Activated T-helper 17 cell treated with anti-CD3 and anti-CD28 coated beads, Interleukin-2, amount 50 U/mL, for 72 hours (primary cell): Measurements from ENCODE around the gene UQCC5. TPM values are rescaled to one million over a fixed set of nuclear protein-coding genes. Genes with fewer than 3 reads are reported as not detected.

Experiments used
- ATAC-seq: fragments of 150-1000 bp; cut with Tn5 transposase; replicated peaks from 2 replicates; pipeline ENCODE4 v1.10.0; 2021; ENCODE audit warnings: mild to moderate bottlenecking, moderate library complexity
- H3K27ac Mint-ChIP-seq: one replicate; pipeline ENCODE4 v1.8.0; 2022; ENCODE audit warnings: mixed read lengths
- H3K27me3 Mint-ChIP-seq: one replicate; pipeline ENCODE4 v1.8.0; 2022; ENCODE audit warnings: mixed read lengths
- H3K36me3 Mint-ChIP-seq: one replicate; pipeline ENCODE4 v1.8.0; 2022; ENCODE audit warnings: low read depth, mild to moderate bottlenecking, mixed read lengths
- H3K4me1 Mint-ChIP-seq: one replicate; pipeline ENCODE4 v1.8.0; 2022; ENCODE audit warnings: mixed read lengths
- H3K4me3 Mint-ChIP-seq: one replicate; pipeline ENCODE4 v1.8.0; 2022; ENCODE audit warnings: mild to moderate bottlenecking, mixed read lengths
- H3K9me3 Mint-ChIP-seq: one replicate; pipeline ENCODE4 v1.8.0; 2022; ENCODE audit warnings: mixed read lengths
- total RNA-seq, 2 donors: library from RNA; stranded (reverse); gene quantifications; one replicate each; pipeline ENCODE4 v1.2.3, GENCODE V29; 2022

Gene UQCC5
- total RNA-seq, 2 donors from 2014 or later = 7.9 to 12.0 TPM

DNA sequence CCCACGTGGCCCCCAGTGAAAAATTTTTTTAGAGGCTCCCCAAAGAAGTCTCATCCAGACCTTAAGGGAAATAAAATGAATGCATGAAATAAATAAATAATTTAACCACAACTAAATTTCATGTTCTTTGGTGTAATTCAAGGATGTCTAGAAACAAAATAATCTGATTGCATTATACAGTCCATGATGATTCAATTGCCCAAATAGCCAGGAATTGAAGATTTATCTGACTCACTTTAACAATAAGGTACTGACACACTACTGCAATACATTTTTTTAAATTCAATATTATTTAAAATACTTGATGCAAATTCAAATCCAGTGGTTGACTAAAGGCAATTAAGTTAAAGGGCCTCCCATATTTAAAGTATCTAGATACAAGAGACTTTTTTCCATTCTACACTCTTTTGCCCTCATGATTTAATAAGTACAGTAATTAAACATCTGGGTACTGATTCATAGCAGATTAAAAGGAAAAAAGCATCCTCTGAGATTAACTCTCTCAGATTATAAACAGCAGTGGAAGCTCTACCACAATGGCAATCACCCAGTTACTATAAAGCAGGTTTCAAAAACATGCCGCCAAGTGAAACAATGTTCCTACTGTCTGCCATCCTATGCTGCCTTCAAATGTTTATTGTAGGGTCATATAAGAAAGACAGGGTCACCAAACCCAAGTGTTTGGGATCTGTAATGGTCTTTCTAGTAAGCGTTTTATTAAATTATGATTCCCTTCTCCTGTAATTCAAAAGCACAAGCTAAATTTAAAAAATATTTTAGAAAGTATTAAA is 9.9 kb downstream of the UQCC5 start:
- Mint-ChIP-seq H3K4me3 (no peak overlapping the region), H3K9me3 (no peaks in the 10 kb centered on the region), H3K4me1 (no peaks in the 10 kb centered on the region), H3K36me3 (peaks cover 87% of the 10 kb centered on the region), H3K27ac (no peak overlapping the region), H3K27me3 (no peaks in the 10 kb centered on the region)
- ATAC-seq = no peak

DNA sequence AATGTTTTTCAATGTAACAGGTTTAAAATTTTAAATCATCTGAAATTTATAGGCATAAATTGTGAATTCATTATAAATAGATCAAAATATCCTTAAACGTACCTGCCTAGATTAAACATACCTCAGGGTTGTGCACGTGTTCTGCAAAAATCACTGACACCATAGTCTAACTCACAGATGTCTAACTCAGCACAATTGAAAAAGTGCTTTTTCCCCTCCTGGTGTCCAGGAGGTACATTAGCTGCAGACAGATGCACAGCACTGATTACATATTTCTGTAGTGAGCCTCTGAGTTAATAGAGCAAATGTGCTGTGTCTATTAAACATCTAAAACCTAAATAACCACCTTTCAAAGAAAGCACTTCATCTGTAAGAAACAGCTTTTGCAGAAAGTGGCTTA is 10.7 kb downstream of the UQCC5 start:
- ATAC-seq = no peak
- H3K4me3 Mint-ChIP-seq = no peak overlapping the region
- no peak overlapping the region for H3K27ac Mint-ChIP-seq
- peaks cover 87% of the 10 kb centered on the region for H3K36me3 Mint-ChIP-seq
- no peaks in the 10 kb centered on the region for H3K4me1 Mint-ChIP-seq
- no peaks in the 10 kb centered on the region for H3K27me3 Mint-ChIP-seq
- no peaks in the 10 kb centered on the region for H3K9me3 Mint-ChIP-seq

- Mint-ChIP-seq H3K27me3 (no peaks in the 10 kb centered on the region), H3K9me3 (no peaks in the 10 kb centered on the region), H3K4me1 (no peaks in the 10 kb centered on the region), H3K36me3 (peaks cover 99% of the 10 kb centered on the region), H3K27ac (no peak overlapping the region), H3K4me3 (no peak overlapping the region)
- ATAC-seq = no peak
Measured at GRCh38 chr3:52551118-52551517, 14.7 kb downstream of the UQCC5 start.

- ATAC-seq = no peak
- Mint-ChIP-seq H3K27me3 (no peaks in the 10 kb centered on the region), H3K4me3 (no peak overlapping the region), H3K4me1 (no peaks in the 10 kb centered on the region), H3K9me3 (no peaks in the 10 kb centered on the region), H3K36me3 (peaks cover 97% of the 10 kb centered on the region), H3K27ac (no peak overlapping the region)
Measured at GRCh38 chr3:52552089-52552488, 15.7 kb downstream of the UQCC5 start.

GRCh38 chr3:52554026-52554755 is 17.8 kb downstream of the UQCC5 start:
- Mint-ChIP-seq H3K36me3 (peaks cover 97% of the 10 kb centered on the region), H3K27me3 (no peaks in the 10 kb centered on the region), H3K4me1 (no peaks in the 10 kb centered on the region), H3K4me3 (no peak overlapping the region), H3K27ac (no peak overlapping the region), H3K9me3 (no peaks in the 10 kb centered on the region)
- no peak for ATAC-seq

GRCh38 chr3:52555056-52555455 is 18.7 kb downstream of the UQCC5 start:
- H3K36me3 Mint-ChIP-seq = peaks cover 97% of the 10 kb centered on the region

DNA sequence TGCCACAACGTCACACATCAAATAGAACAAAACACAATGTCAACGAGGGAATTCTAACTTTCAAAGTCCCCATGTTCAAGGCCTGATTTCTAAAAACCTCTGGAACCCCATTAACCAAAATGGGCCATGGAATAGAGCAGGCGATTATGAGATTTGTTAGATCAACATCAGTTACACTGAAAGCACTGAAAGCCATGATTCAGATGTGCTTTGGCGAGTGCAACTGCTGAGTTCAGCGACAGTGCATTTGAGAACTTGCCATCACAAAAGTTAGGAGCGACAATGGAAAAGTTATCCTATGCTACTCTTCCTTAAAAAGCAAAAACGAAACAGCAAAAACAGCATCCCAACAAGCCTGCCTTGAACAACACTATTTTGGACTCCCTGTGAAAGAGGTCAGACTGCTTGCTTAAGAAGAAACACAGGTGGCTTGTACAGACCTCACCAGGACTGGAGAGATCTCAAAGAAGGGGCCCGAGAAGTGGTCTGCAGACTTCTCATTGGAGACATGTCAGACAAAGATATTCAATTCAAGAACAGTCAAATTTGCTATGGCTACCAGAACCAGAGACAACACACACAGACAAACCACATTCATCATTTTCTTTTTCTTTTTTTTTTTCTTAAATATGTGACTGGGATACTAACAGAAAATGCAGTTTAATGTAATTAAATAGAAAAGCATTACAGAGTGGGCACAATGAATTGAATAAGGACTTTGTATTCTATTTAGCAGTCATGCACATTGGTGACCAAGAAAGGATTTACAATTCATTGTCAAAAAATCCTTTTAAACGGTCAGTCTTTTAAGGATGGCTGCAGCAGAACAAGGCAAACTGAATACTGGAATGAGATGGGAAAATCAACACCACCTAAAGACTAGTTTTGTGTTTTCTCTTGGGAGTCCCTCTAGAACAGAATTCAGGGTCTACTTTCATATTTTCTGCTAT is 20.9 kb downstream of the UQCC5 start:
- no peaks in the 10 kb centered on the region for H3K4me1 Mint-ChIP-seq
- H3K36me3 Mint-ChIP-seq = peaks cover 97% of the 10 kb centered on the region
- H3K27ac Mint-ChIP-seq = no peak overlapping the region
- no peak overlapping the region for H3K4me3 Mint-ChIP-seq
- ATAC-seq = no peak
- no peaks in the 10 kb centered on the region for H3K9me3 Mint-ChIP-seq
- H3K27me3 Mint-ChIP-seq = no peaks in the 10 kb centered on the region

More at GRCh38 chr3:52555056-52555455, 18.7 kb downstream of the UQCC5 start:
- Mint-ChIP-seq H3K27me3 (no peaks in the 10 kb centered on the region), H3K4me1 (no peaks in the 10 kb centered on the region), H3K27ac (no peak overlapping the region), H3K9me3 (no peaks in the 10 kb centered on the region), H3K4me3 (no peak overlapping the region)
- ATAC-seq = no peak

GRCh38 chr3:52558436-52558835 is 22.0 kb downstream of the UQCC5 start:
- Mint-ChIP-seq H3K4me3 (no peak overlapping the region), H3K4me1 (no peaks in the 10 kb centered on the region), H3K9me3 (no peaks in the 10 kb centered on the region), H3K27ac (no peak overlapping the region), H3K27me3 (no peaks in the 10 kb centered on the region), H3K36me3 (peaks cover 97% of the 10 kb centered on the region)
- ATAC-seq = no peak

GRCh38 chr3:52561028-52561747 is 24.8 kb downstream of the UQCC5 start:
- H3K36me3 Mint-ChIP-seq = peaks cover 97% of the 10 kb centered on the region

DNA sequence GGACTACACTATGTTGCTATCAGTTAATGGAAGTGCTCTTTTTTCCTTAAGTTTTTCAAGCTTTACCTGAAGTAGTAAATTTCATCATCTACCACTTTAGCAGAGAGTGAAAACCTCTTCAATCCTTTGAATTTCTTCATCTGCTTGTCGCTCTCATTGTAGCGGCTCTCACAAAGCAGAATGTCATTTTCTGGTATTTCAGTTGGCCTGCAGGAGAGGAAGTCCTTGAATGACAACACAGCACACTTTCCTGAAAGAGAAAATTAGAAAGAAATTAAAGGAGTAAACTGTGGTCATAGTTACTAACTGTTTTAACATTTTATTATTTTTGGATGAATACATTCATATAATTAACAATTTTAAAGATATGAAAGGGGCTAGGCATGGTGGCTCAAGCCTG is 27.6 kb downstream of the UQCC5 start:
- ATAC-seq = no peak
- Mint-ChIP-seq H3K4me1 (no peaks in the 10 kb centered on the region), H3K27me3 (no peaks in the 10 kb centered on the region), H3K27ac (no peak overlapping the region), H3K9me3 (no peaks in the 10 kb centered on the region), H3K36me3 (peaks cover 96% of the 10 kb centered on the region), H3K4me3 (no peak overlapping the region)

More at GRCh38 chr3:52561028-52561747, 24.8 kb downstream of the UQCC5 start:
- no peak for ATAC-seq
- Mint-ChIP-seq H3K9me3 (no peaks in the 10 kb centered on the region), H3K27me3 (no peaks in the 10 kb centered on the region), H3K4me1 (no peaks in the 10 kb centered on the region), H3K27ac (no peak overlapping the region), H3K4me3 (no peak overlapping the region)

DNA sequence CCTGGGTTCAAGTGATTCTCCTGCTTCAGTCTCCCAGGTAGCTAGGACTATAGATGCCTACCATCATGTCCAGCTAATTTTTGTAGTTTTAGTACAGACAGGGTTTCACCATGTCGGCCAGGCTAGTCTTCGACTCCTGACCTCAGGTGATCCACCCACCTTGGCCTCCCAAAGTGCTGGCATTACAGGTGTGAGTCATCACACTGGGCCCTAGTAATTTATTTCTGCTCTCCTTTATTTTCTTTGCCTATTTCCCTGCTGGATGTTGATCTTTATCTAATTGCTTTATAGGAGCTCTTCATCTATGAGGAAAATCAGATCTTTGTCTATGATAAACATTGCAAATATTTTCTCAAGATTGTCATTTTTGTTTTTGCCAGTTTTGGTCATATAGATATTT is 31.7 kb downstream of the UQCC5 start:
- no peak overlapping the region for H3K27ac Mint-ChIP-seq
- no peak for ATAC-seq
- no peaks in the 10 kb centered on the region for H3K9me3 Mint-ChIP-seq
- H3K27me3 Mint-ChIP-seq = no peaks in the 10 kb centered on the region
- H3K4me3 Mint-ChIP-seq = no peak overlapping the region
- H3K36me3 Mint-ChIP-seq = peaks cover 86% of the 10 kb centered on the region
- H3K4me1 Mint-ChIP-seq = no peaks in the 10 kb centered on the region

DNA sequence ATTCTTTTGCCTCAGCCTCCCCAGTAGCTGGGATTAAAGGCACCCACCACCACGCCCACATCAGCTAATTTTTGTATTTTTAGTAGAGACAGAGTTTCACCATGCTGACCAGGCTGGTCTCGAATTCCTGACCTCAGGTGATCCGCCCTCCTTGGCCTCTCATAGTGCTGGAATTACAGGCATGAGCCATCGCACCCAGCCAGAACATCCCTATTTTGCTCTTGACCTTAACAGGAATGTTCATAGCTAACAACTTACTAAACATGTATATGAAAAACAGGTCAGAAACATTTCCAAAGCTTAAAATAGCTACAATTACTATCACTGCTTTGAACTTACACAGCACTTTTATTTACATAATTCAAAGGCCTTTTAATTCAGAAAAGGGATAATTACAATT is 33.7 kb downstream of the UQCC5 start:
- Mint-ChIP-seq H3K9me3 (no peaks in the 10 kb centered on the region), H3K4me1 (no peaks in the 10 kb centered on the region), H3K27ac (no peak overlapping the region), H3K4me3 (no peak overlapping the region), H3K36me3 (peaks cover 86% of the 10 kb centered on the region), H3K27me3 (no peaks in the 10 kb centered on the region)
- no peak for ATAC-seq

- H3K27ac Mint-ChIP-seq = no peak overlapping the region
- H3K9me3 Mint-ChIP-seq = no peaks in the 10 kb centered on the region
- no peak overlapping the region for H3K4me3 Mint-ChIP-seq
- no peaks in the 10 kb centered on the region for H3K4me1 Mint-ChIP-seq
- peaks cover 86% of the 10 kb centered on the region for H3K36me3 Mint-ChIP-seq
- no peaks in the 10 kb centered on the region for H3K27me3 Mint-ChIP-seq
- ATAC-seq = no peak
Measured at GRCh38 chr3:52572221-52572620, 35.8 kb downstream of the UQCC5 start.
